ENCODE data around the gene ZC3H6.
A peak's percentile ranks its signal among the peaks of the same experiment; 100 is the strongest.

ZC3H6 gene

DNA sequence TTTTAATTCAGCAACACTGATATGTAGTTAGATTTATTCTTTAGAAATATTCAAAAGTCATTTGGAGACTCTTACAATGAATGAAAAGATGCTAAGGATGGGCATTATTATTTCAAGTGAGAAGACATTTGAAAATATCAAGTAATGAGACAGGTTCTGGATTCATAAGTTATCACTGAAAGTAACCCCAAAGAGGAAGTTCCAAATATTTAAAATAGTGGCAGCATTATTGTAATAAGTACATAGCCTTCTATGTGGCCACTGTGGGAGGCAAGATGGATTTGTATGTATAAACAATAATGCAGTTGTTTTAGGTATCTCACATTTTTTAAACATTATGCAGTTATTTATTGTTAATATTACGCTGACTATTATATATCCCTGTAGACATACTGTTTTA, 29.7 kb downstream of the ZC3H6 start:
- Histone ChIP-seq H3K36me3 (ENCODE audit: low read length) (peaks cover 5% of the 10 kb centered on the region; the same call in 1 of the 2 replicates), H3K4me3 (ENCODE audit: insufficient read depth, low read length, poor library complexity, severe bottlenecking) (no peak overlapping the region), H3K9ac (ENCODE audit: low read length) (no peak overlapping the region), H3K9me3 (ENCODE audit: insufficient read depth, low read length) (no peaks in the 10 kb centered on the region), H3K27ac (ENCODE audit: low read depth, low read length) (no peak overlapping the region), H3K27me3 (ENCODE audit: low read length) (no peaks in the 10 kb centered on the region), H3K9me2 (replicated peaks; ENCODE audit: insufficient read depth, low read length) (no peaks in the 10 kb centered on the region), H3F3A (ENCODE audit: insufficient read depth) (0 out of 2 replicates have a peak, but pooled peaks cover 5% of the 10 kb centered on the region), H3K4me2 (ENCODE audit: low read depth, low read length, poor library complexity, severe bottlenecking) (no peak overlapping the region), H3K79me2 (ENCODE audit: insufficient read depth, low read length) (no peaks in the 10 kb centered on the region), H4K20me1 (ENCODE audit: low read depth, low read length) (no peaks in the 10 kb centered on the region), H2AFZ (ENCODE audit: low read depth, low read length, severe bottlenecking) (peak overlapping the region; percentile 22)
- TF ChIP-seq, protein P1, sequence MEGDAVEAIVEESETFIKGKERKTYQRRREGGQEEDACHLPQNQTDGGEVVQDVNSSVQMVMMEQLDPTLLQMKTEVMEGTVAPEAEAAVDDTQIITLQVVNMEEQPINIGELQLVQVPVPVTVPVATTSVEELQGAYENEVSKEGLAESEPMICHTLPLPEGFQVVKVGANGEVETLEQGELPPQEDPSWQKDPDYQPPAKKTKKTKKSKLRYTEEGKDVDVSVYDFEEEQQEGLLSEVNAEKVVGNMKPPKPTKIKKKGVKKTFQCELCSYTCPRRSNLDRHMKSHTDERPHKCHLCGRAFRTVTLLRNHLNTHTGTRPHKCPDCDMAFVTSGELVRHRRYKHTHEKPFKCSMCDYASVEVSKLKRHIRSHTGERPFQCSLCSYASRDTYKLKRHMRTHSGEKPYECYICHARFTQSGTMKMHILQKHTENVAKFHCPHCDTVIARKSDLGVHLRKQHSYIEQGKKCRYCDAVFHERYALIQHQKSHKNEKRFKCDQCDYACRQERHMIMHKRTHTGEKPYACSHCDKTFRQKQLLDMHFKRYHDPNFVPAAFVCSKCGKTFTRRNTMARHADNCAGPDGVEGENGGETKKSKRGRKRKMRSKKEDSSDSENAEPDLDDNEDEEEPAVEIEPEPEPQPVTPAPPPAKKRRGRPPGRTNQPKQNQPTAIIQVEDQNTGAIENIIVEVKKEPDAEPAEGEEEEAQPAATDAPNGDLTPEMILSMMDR (IDR thresholded peaks at IDR 0.05; ENCODE audit: insufficient read depth, low read length, poor library complexity, severe bottlenecking): no peak
- no peak for TF ChIP-seq EZH2phosphoT487 (conservative IDR thresholded peaks at IDR 0.05; ENCODE audit: low read length)

DNA sequence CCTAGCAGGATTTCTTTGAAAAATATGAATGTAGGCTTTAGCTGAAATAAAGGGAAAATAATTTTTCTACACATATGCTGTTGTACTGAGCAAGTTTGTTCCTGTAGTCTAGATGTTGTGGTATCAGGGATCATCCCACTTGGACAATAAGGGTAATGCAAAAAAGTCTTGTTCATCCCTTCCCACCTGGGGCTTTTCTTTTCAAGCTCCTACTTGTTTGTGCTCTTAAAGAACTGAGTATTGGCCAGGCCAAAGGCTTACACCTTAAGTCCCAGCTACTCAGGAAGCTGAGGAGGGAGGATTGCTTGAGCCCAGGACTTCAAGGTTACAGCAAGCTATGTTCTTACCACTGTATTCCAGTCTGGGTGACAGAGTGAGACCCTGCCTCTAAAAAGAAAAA, 35.5 kb downstream of the ZC3H6 start:
- Histone ChIP-seq H4K20me1 (ENCODE audit: low read depth, low read length) (no peaks in the 10 kb centered on the region), H3K27me3 (ENCODE audit: low read length) (no peaks in the 10 kb centered on the region), H3F3A (ENCODE audit: insufficient read depth) (no peaks in the 10 kb centered on the region), H3K4me2 (ENCODE audit: low read depth, low read length, poor library complexity, severe bottlenecking) (no peak overlapping the region), H3K79me2 (ENCODE audit: insufficient read depth, low read length) (no peaks in the 10 kb centered on the region), H3K9ac (ENCODE audit: low read length) (no peak overlapping the region), H3K9me2 (replicated peaks; ENCODE audit: insufficient read depth, low read length) (no peaks in the 10 kb centered on the region), H3K4me3 (ENCODE audit: insufficient read depth, low read length, poor library complexity, severe bottlenecking) (no peak overlapping the region), H3K9me3 (ENCODE audit: insufficient read depth, low read length) (no peaks in the 10 kb centered on the region), H2AFZ (ENCODE audit: low read depth, low read length, severe bottlenecking) (no peak overlapping the region), H3K27ac (ENCODE audit: low read depth, low read length) (no peak overlapping the region), H3K36me3 (ENCODE audit: low read length) (0 out of 2 replicates have a peak, but pooled peaks cover 7% of the 10 kb centered on the region)
- TF ChIP-seq, protein P1 (IDR thresholded peaks at IDR 0.05; ENCODE audit: insufficient read depth, low read length, poor library complexity, severe bottlenecking): no peak
- TF ChIP-seq EZH2phosphoT487 (conservative IDR thresholded peaks at IDR 0.05; ENCODE audit: low read length): no peak

DNA sequence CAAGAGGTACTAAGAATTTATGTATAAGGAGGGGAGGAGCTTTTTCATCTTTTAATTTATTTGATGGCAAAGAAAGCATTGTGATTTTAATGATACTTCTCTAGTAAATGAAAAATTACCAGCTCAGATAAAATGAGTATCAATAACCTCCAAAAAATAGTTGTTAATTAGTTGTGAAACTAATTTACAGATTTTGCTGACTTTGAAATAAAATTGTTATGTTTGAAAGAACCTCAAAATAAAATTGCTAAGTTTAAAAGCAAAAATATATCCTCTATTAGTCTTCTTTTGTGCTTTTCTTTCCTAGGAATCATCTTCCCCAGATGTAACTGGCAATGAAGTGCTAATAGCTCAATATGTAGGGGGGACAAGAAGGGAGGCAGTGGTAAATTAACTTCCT, 36.5 kb downstream of the ZC3H6 start:
- H3K79me2 ChIP-seq (ENCODE audit: insufficient read depth, low read length): no peaks in the 10 kb centered on the region
- no peaks in the 10 kb centered on the region for H3K9me2 ChIP-seq (replicated peaks; ENCODE audit: insufficient read depth, low read length)
- no peak overlapping the region for H2AFZ ChIP-seq (ENCODE audit: low read depth, low read length, severe bottlenecking)

More for the DNA sequence above, 36.5 kb downstream of the ZC3H6 start:
- Histone ChIP-seq H3K4me2 (ENCODE audit: low read depth, low read length, poor library complexity, severe bottlenecking) (no peak overlapping the region), H3K4me3 (ENCODE audit: insufficient read depth, low read length, poor library complexity, severe bottlenecking) (no peak overlapping the region), H3K27me3 (ENCODE audit: low read length) (no peaks in the 10 kb centered on the region), H4K20me1 (ENCODE audit: low read depth, low read length) (no peaks in the 10 kb centered on the region), H3K27ac (ENCODE audit: low read depth, low read length) (no peak overlapping the region), H3F3A (ENCODE audit: insufficient read depth) (no peaks in the 10 kb centered on the region), H3K9ac (ENCODE audit: low read length) (no peak overlapping the region), H3K36me3 (ENCODE audit: low read length) (0 out of 2 replicates have a peak, but pooled peaks cover 7% of the 10 kb centered on the region), H3K9me3 (ENCODE audit: insufficient read depth, low read length) (no peaks in the 10 kb centered on the region)
- TF ChIP-seq EZH2phosphoT487 (conservative IDR thresholded peaks at IDR 0.05; ENCODE audit: low read length): no peak
- TF ChIP-seq, protein P1 (IDR thresholded peaks at IDR 0.05; ENCODE audit: insufficient read depth, low read length, poor library complexity, severe bottlenecking): no peak
